ENCODE measurements around the gene P2RX7.

Gene P2RX7

GRCh38 chr12:121132601-121133481 is at the start of gene P2RX7:
P2RX7 (plus strand) TSS chr12:121132876; CDS start chr12:121132971, 95 bp downstream.
- DNase-seq: peak; percentile 59 to 98 (median 88)

DNA sequence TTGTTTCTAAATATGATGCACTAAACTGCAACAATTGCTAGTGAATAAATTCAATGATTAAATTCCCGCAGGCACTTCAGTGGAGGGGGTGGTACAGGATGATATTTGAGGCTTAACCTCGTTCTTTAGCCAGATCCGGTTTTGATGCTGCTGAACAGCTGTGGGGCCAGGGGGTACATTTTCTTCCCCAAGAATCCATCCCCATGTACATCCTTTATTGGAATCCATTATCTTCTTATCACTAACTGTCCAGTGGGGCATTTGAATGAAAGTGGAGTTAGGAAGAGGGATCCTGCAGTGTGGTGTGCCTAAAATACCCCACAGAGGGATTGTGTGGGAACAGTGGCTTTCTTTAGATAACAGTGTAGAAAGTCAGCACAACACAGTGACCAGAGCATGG is 48.4 kb upstream of the P2RX7 start:
- no peak for DNase-seq

DNA sequence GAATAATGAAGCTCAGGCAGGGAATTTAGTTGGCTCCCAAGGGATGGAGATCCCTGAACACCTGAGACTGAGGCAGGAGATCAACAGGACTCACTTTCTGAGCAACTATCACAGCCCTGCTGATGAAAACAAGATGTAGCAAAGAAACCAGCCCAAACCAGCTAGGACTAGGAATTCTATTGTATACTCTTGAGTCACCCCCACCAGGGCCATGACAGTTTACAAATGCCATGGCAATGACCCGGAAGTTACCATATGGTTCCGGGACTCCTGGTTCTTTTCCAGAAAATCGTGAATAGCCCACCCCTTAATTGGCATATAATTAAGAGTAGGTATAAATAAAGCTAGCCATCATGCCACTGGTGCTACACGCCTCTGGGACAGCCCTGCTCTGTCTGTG is 47.6 kb upstream of the P2RX7 start:
- no peak for DNase-seq

DNA sequence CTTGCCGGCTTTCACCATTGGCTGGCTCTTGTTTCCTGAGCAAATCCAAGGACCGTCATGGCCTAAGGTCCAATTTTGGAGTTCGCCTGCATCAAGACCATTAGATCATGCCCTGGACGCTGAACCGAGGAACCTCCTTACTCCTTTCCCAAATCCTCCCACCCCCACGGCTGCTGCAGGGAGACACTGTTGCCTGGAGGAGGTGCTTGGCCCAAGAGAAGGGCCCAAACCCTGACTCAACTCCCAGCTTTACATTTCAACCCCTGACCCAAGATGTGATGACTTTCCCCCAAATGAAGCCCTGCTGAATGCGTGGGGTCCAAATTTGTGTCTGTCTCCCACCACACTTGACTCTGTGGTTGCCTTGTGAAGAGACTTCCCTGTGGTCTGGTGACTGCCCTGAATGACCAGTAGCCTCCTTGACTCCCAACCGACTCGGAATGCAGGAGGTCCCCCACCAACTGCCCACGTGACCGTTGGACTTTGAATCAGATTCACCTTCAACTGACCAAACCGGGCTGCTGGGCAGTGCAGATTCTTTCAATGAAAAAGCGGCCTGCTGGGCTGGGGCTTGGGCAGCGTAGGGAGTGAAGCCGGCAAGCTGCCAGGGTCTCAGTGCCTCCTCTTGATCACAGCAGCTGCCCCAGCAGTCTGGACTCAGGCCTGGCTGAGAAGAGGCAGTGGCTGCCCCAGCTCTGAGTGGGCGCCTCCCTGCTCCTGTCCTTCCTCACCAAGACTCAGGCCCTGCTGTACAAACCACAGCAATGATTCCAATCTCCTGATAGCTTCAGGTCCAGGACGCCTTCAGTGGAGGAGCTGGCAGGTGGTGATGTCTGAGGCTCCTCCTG is 46.9 kb upstream of the P2RX7 start:
- peak in 6 of 51 donors; percentile 2 to 22 (median 14) for DNase-seq

GRCh38 chr12:121086781-121087295 is 45.8 kb upstream of the P2RX7 start:
- no peak for DNase-seq

GRCh38 chr12:121087467-121088194 is 45.0 kb upstream of the P2RX7 start:
- peak in 1 of 51 donors; percentile 2 for DNase-seq

GRCh38 chr12:121088195-121088585 is 44.5 kb upstream of the P2RX7 start:
- DNase-seq: no peak

DNA sequence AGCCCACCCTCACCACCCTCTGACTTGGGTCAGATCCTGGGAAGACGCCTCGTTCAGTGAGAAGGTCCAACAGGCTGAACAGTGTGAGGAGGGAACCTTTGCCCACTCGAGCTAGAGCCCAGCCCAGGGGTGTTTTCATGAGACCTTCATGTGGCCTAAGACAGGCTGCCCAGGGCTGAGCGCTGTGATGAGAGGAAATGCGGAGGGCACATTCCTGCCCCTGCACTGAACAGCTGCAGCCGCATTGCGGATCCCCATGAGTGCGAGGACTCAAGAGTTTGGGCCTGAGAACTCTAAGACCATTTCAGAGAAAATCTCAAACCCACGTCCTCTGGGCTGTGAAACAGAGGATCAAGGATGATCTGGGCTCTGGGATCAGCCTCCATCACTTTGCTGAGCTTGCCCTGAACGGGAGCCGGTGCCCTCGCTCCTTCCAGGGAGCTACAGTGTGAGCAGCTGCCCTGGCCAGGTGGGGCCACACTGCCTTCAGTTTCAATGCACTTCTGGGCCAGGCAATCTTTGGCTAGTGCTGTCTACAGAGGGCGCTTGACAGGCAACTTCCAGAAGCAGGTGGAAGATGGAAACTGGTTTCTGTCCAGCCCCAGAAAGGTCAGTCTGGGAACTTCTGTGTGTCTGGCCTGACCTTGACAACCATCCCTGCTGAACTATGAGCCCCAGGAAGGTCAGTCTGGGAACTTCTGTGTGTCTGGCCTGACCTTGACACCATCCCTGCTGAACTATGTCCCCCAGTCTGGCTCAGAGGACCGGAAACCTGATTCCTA is 43.5 kb upstream of the P2RX7 start:
- DNase-seq: no peak

DNA sequence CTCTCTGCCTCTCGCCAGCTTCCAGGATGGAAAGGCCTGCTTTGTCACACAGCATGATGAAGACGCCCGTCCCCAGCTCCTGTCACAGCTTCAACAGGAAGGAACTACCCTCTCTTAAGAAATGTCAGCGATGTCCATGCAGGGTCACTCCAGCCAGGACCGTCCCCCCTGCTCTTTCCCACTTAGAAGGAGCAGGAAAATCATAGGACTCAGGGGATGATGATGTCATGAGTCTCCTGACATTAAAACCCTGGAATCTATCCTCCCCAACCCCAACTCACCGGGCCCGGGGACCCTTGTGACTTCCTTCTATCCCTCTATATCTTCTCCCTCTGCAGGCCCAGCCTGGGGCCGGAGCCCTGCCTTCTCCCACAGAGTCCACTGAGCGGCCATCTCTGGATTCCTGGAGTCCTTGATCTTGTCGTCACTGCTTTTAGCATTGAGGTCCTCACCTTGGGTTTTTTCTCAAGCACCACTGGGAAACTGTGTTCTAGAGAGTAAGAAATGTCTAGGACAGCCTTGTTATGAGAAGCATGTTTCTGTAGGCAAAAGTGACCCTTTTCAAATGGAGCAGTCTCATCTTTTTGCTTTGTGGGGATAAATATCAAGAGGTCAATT is 42.8 kb upstream of the P2RX7 start:
- no peak for DNase-seq

DNA sequence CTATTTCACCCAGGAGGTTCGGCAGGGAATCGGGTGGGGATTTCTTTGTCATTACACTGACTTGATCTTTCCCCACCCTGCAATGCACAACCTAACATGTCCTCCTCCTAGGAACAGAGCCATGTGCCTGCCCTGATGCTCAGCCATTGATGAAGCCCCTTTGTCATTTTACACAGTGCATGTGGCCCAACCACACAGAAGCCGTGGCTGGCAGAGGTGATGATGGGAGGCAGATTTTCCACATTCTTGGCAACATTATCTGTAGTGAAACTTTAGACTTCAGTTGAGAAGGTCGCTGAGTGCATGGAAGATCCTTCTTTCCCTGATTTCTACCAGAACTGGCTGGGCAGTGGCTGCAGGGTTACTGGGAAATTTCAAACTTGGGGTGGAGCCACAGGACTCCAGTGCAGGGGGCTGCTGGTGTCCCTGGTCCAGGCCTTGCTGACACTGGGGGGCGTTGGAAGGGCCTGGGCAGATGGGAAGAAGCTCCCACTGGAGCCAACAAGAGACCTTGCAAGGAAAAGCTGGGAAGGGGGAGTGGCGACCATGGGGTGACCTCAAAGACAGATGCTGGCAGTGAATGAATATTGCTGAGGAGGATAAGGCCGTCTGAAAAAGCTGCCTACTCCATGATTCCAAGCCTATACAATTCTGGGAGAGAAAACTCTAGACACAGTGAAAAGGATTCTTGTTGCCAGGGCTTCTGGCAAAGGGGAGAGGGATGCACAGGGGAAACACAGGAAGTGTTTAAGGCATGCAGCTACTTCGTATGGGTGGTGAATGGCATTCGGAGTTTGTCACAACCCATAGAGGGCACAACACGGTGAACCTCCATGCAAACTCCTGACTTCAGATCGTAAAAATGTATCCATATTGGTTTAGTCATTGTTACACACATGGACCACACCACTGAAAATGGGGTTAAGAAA is 41.8 kb upstream of the P2RX7 start:
- DNase-seq: no peak

GRCh38 chr12:121092034-121092433 is 40.6 kb upstream of the P2RX7 start:
- no peak for DNase-seq

- DNase-seq: no peak
Observed at GRCh38 chr12:121093487-121093891, 39.2 kb upstream of the P2RX7 start.

DNA sequence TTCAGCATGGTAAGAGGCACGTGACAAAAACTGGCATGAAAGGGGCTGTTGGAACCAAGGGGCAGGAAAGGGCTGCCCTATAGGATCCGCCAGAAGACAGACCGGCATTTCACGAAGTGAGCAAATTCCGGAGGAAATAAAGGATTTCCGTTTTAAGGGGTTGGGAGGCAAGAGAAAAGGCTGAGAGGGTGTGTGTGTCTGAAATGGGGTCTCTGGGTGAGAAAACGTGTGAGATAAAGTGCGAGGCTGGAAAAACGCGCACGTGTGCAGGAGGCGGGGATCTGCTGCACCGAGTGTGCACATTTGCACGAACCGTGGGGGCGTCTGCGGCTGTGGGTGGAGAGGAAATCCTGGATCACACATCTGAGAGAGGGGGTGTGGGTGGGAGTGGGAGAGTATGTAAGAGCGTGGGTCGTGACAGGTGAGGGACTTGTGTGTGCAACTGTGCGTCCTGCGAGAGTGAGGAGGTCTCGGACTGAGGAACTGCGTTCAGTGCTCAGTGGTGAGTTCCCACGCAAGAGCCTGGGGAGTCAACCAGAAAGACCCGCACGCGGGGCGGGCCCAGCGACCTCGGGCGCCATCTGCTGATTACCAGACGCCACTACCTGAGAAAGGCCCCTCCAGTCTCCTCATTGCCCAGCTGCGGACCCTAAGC is 37.0 kb upstream of the P2RX7 start:
- DNase-seq: peak in 43 of 51 donors; percentile 10 to 70 (median 43)

GRCh38 chr12:121096199-121096798 is 36.4 kb upstream of the P2RX7 start:
- DNase-seq: no peak

DNA sequence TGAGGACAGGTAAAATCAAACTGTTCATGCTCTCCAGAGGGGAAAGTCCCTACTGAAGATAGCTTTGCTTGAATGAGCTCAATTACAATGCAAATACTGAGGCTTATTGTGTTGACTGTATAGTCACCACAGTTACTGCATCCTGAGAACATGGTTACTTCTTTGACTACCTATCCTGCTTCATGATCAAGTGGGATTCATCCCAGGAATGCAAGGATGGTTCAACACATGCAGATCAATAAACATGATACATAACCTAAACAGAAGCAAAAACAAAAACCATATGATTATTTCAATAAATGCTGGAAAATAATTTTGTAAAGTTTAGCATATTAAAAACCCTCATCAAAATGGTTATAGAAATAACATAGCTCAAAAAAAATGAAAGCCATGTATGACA is 32.9 kb upstream of the P2RX7 start:
- DNase-seq: no peak

DNA sequence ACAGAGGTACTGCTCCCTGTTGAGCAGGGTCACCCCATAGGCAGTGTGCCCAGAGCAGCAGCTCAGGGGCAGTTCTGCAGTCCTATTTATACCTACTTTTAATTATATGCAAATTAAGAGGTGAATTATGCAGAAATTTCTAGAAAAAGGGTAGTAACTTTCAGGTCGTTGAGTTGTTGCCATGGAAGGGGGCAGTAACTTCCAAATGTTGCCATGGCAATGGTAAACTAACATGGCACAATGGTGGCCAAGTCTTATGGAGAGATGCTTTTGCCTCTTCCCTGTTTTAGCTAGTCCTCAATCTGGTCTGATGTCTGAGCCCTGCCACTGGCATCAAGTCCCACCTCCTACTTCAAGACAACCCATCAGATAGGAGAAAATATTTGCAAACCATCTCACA is 30.4 kb upstream of the P2RX7 start:
- no peak for DNase-seq

DNA sequence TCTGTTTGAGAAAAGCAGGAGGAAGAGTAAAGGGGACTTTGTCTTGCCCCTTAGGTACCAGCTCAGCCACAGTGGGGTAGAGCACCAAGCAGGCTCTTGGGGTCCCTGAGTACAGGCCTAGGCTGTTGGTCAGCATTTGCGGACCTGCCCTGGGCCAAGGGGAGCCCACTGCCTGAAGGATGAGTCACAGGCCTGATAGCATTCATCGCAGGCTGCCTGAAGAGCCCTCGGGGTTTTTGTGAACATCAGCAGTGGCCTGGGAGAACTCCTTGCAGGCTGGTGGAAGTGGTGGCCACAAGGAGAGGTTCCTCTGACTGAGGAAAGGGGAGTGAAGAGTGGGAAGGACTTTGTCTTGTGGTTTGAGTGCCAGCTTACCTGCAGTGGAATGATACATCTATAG is 25.0 kb upstream of the P2RX7 start:
- no peak for DNase-seq

DNA sequence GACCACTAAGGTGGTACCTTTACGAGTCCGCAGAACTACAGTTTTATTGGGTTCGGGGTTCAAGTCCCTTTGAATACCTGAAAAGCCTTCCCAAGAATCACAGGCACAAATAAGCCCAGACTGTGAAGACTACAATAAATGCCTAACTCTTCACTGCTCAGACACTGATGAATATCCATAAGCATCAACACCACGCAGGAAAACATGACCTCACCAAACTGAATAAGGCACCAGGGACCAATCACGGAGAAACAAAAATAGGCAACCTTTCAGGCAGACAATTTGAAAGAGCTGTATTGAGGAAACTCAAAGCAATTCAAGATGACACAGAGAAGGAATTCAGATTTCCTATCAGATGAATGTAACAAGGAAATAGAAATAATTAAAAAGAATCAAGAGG is 24.2 kb upstream of the P2RX7 start:
- DNase-seq: no peak
